Measurements from ENCODE around the gene DDX10.

The DDX10 gene

GRCh38 chr11:108933630-108934029, 268.8 kb downstream of the DDX10 start:
- no peak for DNase-seq (ENCODE audit: low read depth in 4 of 4, low spot score in 1 of 4)

DNA sequence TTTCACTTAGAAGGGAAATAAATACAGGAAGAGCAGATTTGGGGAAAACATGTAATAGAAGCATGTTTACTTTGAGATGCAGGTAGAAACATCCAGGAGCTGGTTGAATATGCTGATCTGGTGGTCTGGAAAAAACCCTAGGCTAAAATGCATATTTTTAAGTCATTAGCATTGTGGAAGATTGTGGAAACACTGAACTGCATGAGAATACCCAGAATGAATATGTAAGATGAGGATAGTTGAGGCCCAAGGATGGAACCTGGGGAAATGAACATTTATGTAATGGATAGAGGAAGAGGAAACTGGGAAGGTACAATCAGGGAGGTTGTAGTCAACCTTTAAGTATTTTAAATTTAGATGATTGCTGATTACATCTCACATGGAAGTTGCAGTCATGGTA, 269.4 kb downstream of the DDX10 start:
- no peak for DNase-seq (ENCODE audit: low read depth in 4 of 4, low spot score in 1 of 4)

GRCh38 chr11:108934696-108935095, 269.8 kb downstream of the DDX10 start:
- no peak for DNase-seq (ENCODE audit: low read depth in 4 of 4, low spot score in 1 of 4)

DNA sequence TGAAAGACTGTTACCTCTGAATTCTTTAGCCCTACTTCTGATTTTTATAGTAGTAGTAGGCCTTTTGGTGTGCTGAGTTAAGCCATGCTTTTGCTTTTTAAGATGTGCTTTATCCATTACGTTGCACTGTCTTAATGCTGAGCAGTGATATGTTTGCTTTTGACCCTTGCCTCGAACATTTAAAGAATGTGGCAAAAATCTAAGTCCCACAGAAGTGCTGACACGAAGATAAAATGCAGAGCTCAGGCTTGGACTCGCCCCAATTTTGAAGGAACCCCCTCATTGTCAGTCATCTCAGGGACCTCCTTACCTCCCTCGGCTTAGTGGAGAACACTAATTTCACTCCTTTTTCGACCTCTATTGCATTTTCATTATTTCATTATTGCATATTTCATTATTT, 272.9 kb downstream of the DDX10 start:
- DNase-seq (ENCODE audit: low read depth in 4 of 4, low spot score in 1 of 4) = no peak

- DNase-seq (ENCODE audit: low read depth in 4 of 4, low spot score in 1 of 4) = no peak
Observed at GRCh38 chr11:108938604-108939003, 273.7 kb downstream of the DDX10 start.

GRCh38 chr11:108939135-108939534, 274.3 kb downstream of the DDX10 start:
- no peak for DNase-seq (ENCODE audit: low read depth in 4 of 4, low spot score in 1 of 4)

- DNase-seq (ENCODE audit: low read depth in 4 of 4, low spot score in 1 of 4) = no peak
Observed at GRCh38 chr11:108943853-108944252, 279.0 kb downstream of the DDX10 start.

DNA sequence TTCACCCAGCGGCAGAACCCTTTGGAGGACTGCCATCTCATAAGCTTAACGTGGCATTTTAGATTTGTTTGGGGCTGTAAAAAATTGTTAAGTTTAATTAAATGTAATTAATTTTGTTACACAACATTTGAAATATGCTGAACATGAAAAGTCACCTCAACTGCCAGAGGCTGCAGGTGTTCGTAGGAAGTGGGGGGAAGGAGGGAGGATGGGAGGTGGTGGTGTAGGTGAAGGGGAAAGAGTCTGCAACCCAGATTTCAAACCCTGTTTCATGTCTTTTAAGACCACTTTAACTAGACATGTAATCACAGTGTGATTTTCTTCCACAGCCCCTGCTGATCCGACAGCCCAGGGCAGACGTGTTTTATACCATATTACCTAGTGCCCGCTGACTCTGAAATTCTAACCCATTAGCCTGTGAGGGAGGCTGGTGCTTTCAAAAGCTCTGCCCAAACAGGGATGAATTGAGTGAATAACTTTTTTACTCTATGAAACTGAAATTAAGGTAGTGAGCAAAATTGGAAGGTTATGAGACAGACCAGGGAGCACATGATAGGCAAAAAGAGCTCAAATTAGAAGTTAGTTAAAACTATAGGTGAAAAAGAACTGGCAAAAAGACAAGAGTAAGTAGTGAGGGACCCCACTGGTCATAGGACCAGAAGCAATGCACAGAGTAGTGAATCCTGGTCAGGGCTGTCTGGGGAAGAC, 279.8 kb downstream of the DDX10 start:
- DNase-seq (ENCODE audit: low read depth in 4 of 4, low spot score in 1 of 4) = no peak

GRCh38 chr11:108945341-108945740, 280.5 kb downstream of the DDX10 start:
- no peak for DNase-seq (ENCODE audit: low read depth in 4 of 4, low spot score in 1 of 4)

DNA sequence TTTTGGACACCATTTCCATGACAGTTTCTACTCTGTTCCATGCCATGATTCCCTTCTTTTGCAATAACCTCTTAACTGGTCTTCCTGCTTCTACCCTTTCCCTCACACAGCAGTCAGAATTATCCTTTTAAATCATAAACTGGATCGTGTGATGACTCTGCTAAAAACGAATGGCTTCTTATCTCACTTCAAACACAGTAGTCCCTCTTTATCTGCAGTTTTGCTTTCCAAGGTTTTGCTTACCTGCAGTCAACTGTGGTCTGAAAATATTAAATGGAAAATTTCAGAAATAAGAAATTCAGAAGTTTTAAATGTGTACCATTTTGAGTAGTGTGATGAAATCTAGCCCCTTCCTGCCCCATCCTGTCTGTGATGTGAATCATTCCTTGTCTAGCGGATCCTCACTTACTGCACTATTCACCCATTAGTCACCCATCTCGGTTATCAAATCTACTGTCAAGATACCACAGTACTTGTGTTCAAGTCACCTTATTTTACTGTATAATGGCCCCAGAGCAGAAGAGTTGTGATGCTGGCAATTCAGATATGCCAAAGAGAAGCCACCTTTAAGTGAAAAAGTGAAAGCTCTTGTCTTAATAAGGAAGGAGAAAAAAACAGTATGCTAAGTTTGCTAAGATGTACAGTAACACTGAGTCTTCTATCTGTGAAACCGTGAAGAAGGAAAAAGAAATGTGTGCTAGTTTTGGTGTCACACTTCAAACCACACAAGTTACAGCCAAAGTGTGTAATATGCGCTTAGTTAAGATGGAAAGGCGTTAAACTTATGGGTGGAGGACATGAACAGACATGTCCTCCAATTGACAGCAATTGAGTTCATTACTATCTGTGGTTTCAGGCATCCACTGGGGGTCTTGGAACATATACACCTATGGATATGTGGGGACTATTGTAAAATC, 283.0 kb downstream of the DDX10 start:
- DNase-seq (ENCODE audit: low read depth in 4 of 4, low spot score in 1 of 4) = no peak

- no peak for DNase-seq (ENCODE audit: low read depth in 4 of 4, low spot score in 1 of 4)
Observed at GRCh38 chr11:108958368-108959104, 293.7 kb downstream of the DDX10 start.

DNA sequence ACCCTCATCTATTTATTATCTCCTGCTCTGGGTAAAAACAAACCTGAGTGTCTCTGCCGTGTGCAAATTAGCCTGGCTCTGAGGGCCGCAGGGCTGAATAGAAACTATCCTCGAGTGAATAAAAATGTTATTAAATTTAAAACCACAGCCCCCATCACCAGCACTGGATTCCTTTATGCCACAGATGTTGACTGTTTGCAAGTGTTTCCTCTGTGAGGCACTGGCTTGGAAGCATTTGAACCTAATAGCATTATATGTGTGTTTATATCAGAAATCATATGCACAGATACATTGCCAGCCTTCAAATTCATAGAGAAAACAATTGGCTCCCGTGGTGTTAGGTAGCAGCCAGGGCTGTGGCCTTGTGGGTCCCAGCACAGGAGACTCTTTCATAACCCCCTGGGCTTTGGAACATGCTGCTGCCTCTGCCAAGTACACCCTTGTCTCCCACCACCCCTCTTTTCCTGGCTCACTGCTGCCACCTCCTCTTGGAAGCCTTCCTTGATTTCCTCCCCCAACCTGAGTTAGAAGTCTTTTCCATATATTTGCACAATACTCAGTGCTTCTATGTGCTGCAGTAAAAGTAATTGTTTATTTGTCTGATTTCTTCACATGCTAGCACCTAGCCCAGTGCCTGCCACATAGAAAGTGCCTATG, 294.4 kb downstream of the DDX10 start:
- DNase-seq (ENCODE audit: low read depth in 4 of 4, low spot score in 1 of 4) = no peak

DNA sequence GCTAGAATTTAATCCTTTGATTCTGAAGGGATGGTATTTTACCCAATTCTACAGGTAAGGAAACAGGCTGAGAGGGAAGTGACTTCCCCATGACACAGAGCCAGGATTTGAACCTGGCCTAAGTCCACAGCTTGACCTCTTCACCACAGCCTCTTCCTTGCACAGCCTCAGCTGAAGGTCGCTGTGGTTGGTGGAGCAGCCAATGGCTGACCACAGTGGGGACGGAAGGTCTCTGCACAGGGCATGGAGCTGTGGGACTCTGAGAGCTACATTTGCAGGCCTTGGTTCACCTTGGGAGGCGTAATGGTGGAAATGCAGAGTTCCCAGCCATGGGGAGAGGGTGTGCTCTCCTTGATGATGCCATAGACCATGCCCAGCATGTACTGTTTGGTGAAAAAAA, 295.0 kb downstream of the DDX10 start:
- no peak for DNase-seq (ENCODE audit: low read depth in 4 of 4, low spot score in 1 of 4)

GRCh38 chr11:108960501-108960900, 295.6 kb downstream of the DDX10 start:
- no peak for DNase-seq (ENCODE audit: low read depth in 4 of 4, low spot score in 1 of 4)

- no peak for DNase-seq (ENCODE audit: low read depth in 4 of 4, low spot score in 1 of 4)
Observed at GRCh38 chr11:108961095-108961494, 296.2 kb downstream of the DDX10 start.

DNA sequence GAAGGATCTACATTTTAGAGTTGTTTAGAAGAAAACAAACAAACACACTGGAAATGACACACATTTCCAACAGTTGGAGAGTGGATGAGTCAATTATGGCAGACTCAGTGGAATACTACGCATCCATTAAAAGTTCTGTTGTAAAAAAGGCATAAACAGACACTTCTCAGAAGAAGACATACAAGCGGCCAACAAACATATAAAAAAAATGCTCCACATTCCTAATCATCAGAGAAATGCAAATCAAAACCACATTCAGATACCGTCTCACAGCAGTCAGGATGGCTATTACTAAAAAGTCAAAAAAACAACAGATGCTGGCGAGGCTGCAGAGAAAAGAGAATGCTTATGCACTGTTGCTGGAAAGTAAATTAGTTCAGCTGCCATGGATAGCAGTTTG, 298.2 kb downstream of the DDX10 start:
- no peak for DNase-seq (ENCODE audit: low read depth in 4 of 4, low spot score in 1 of 4)

GRCh38 chr11:108965306-108966001, 300.6 kb downstream of the DDX10 start:
- DNase-seq (ENCODE audit: low read depth in 4 of 4, low spot score in 1 of 4) = no peak

GRCh38 chr11:108966206-108966605, 301.3 kb downstream of the DDX10 start:
- DNase-seq (ENCODE audit: low read depth in 4 of 4, low spot score in 1 of 4) = no peak

GRCh38 chr11:108966978-108967377, 302.1 kb downstream of the DDX10 start:
- DNase-seq (ENCODE audit: low read depth in 4 of 4, low spot score in 1 of 4) = no peak

- no peak for DNase-seq (ENCODE audit: low read depth in 4 of 4, low spot score in 1 of 4)
Observed at GRCh38 chr11:108967571-108967970, 302.7 kb downstream of the DDX10 start.

All from stimulated activated CD4-positive, alpha-beta T cell treated with anti-CD3 and anti-CD28 coated beads, Interleukin-1b, Interleukin-23, amount 100 ng/mL, for 24 hours (primary cell).